Fibroblast of skin of right biceps (primary cell): Measurements from ENCODE around the gene SH3RF3.
A peak's percentile ranks its signal among the peaks of the same experiment; 100 is the strongest.

Experiments
- DNase-seq: peaks from one replicate; pipeline ENCODE4 v3.0.0-alpha.2; 2013

SH3RF3 gene

GRCh38 chr2:109185338-109185737 is 56.3 kb downstream of the SH3RF3 start:
- peak; percentile 30 for DNase-seq

- DNase-seq: peak; percentile 10
These were observed 57.0 kb downstream of the SH3RF3 start for GRCh38 chr2:109185821-109186570.

- DNase-seq: no peak
These were observed 57.7 kb downstream of the SH3RF3 start for GRCh38 chr2:109186656-109187250.

- no peak for DNase-seq
These were observed 58.9 kb downstream of the SH3RF3 start for GRCh38 chr2:109187711-109188495.

GRCh38 chr2:109188496-109188890 is 59.5 kb downstream of the SH3RF3 start:
- no peak for DNase-seq

GRCh38 chr2:109188898-109189297 is 59.9 kb downstream of the SH3RF3 start:
- DNase-seq: no peak

- no peak for DNase-seq
These were observed 60.7 kb downstream of the SH3RF3 start for GRCh38 chr2:109189751-109190150.

GRCh38 chr2:109193807-109194619 is 65.0 kb downstream of the SH3RF3 start:
- DNase-seq: no peak

GRCh38 chr2:109194620-109194937 is 65.6 kb downstream of the SH3RF3 start:
- DNase-seq: no peak

- no peak for DNase-seq
These were observed 66.4 kb downstream of the SH3RF3 start for GRCh38 chr2:109195193-109196045.

GRCh38 chr2:109196081-109196875 is 67.3 kb downstream of the SH3RF3 start:
- no peak for DNase-seq

- no peak for DNase-seq
These were observed 68.8 kb downstream of the SH3RF3 start for GRCh38 chr2:109197491-109198418.

- no peak for DNase-seq
These were observed 70.8 kb downstream of the SH3RF3 start for GRCh38 chr2:109199790-109200189.

GRCh38 chr2:109200616-109201464 is 71.8 kb downstream of the SH3RF3 start:
- no peak for DNase-seq

- no peak for DNase-seq
These were observed 72.7 kb downstream of the SH3RF3 start for GRCh38 chr2:109201465-109202327.

- DNase-seq: no peak
These were observed 73.5 kb downstream of the SH3RF3 start for GRCh38 chr2:109202486-109202885.

GRCh38 chr2:109203246-109204011 is 74.4 kb downstream of the SH3RF3 start:
- no peak for DNase-seq
